Measurements from ENCODE around the gene MEGF11. TPM values are rescaled to one million over a fixed set of nuclear protein-coding genes. Genes with fewer than 3 reads are reported as not detected.

The MEGF11 gene
- total RNA-seq, 1 experiment from 2014 or later: 0.09 TPM

DNA sequence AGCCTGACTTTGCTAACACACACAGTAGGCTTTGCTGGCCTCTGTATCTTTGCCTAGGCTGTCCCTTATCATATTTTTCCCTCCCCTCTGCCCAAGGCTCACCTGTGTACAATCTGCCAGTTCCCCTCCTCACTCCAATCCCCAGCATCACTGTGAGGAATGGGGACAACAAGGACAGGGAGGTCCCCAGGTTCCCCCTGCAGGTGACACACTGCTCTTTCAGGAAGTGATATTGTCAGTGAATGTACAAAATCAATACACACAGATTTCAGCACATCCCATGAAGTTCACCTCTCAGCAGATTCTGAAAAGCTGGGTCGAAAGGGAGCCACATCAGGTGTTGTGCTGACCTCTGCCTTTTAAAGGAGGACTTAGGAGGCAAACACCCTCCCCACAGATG, 206.8 kb downstream of the MEGF11 start:
- intact Hi-C loops (cut with micrococcal nuclease; ENCODE audit: unreplicated experiment): loop anchor here (1.0 to 5.0 kb wide), 2 partner anchors 65 to 129 kb away; no protein-coding TSS in a partner anchor
- CTCF ChIA-PET: interaction anchor here (0.8 kb wide), 1 partner anchor 130 kb away, joined by 3 read pairs; no protein-coding TSS in a partner anchor
- Mint-ChIP-seq H3K27ac (ENCODE audit: unreplicated experiment) (no peak overlapping the region), H3K36me3 (ENCODE audit: insufficient read depth, unreplicated experiment) (no peaks in the 10 kb centered on the region), H3K4me1 (ENCODE audit: low read depth, unreplicated experiment) (no peaks in the 10 kb centered on the region), H3K4me3 (ENCODE audit: low read depth, unreplicated experiment) (no peak overlapping the region), H3K27me3 (ENCODE audit: unreplicated experiment) (peaks cover 14% of the 10 kb centered on the region), H3K9me3 (ENCODE audit: low read depth, unreplicated experiment) (no peaks in the 10 kb centered on the region)
- BruUV-seq (replicated peaks): no TSS peak
- TF ChIP-seq, protein P1, sequence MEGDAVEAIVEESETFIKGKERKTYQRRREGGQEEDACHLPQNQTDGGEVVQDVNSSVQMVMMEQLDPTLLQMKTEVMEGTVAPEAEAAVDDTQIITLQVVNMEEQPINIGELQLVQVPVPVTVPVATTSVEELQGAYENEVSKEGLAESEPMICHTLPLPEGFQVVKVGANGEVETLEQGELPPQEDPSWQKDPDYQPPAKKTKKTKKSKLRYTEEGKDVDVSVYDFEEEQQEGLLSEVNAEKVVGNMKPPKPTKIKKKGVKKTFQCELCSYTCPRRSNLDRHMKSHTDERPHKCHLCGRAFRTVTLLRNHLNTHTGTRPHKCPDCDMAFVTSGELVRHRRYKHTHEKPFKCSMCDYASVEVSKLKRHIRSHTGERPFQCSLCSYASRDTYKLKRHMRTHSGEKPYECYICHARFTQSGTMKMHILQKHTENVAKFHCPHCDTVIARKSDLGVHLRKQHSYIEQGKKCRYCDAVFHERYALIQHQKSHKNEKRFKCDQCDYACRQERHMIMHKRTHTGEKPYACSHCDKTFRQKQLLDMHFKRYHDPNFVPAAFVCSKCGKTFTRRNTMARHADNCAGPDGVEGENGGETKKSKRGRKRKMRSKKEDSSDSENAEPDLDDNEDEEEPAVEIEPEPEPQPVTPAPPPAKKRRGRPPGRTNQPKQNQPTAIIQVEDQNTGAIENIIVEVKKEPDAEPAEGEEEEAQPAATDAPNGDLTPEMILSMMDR (IDR thresholded peaks at IDR 0.05; ENCODE audit: unreplicated experiment): peak; percentile 71
- peak; percentile 52 for DNase-seq

DNA sequence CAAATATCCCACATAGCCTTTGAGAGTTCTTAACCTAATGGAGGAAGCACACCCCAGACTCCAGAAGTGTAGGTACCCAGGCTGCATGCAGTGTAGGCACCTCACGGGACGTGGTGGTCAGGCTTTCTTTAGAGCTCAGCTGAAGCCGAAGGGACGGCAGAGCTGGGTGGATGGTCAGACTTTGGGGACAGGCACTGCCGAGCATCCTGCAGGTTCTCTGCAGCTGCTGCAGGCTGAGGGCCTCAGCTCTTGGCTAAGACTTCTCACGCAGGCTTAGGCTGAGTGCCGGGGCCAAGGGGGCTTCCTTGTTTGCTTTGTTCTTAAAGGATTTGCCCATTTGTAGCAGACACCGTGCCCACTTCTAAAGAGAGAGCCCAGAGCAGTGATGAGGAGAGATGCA, 207.2 kb downstream of the MEGF11 start:
- H3K4me3 Mint-ChIP-seq (ENCODE audit: low read depth, unreplicated experiment): no peak overlapping the region
- H3K27ac Mint-ChIP-seq (ENCODE audit: unreplicated experiment): no peak overlapping the region
- DNase-seq: no peak
- no peaks in the 10 kb centered on the region for H3K4me1 Mint-ChIP-seq (ENCODE audit: low read depth, unreplicated experiment)
- H3K27me3 Mint-ChIP-seq (ENCODE audit: unreplicated experiment): peaks cover 14% of the 10 kb centered on the region
- CTCF ChIA-PET: no interaction called here
- intact Hi-C loops (cut with micrococcal nuclease; ENCODE audit: unreplicated experiment): loop anchor here (1.0 to 5.0 kb wide), 2 partner anchors 65 to 129 kb away; no protein-coding TSS in a partner anchor
- H3K36me3 Mint-ChIP-seq (ENCODE audit: insufficient read depth, unreplicated experiment): no peaks in the 10 kb centered on the region
- H3K9me3 Mint-ChIP-seq (ENCODE audit: low read depth, unreplicated experiment): no peaks in the 10 kb centered on the region
- TF ChIP-seq, protein P1 (IDR thresholded peaks at IDR 0.05; ENCODE audit: unreplicated experiment): no peak
- BruUV-seq (replicated peaks): no TSS peak

DNA sequence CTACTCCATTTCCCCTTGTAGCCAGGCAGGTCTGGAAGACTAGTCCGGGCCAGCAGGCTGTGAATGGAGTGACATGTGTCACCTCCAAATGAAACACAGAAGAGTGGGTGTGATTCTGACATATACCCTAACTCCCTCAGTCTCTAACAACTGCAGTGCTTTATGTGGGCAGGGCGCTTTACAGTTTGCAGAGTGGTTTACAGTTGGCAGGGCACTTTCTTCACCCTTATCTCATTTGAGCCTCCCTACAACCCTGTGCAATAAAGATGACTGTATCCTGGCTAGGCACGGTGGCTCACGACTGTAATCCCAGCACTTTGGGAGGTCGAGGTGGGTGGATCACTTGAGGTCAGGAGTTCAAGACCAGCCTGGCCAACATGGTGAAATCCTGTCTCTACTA, 208.0 kb downstream of the MEGF11 start:
- intact Hi-C loops (cut with micrococcal nuclease; ENCODE audit: unreplicated experiment): loop anchor here (5.0 kb wide), 1 partner anchor 128 kb away; no protein-coding TSS in a partner anchor
- no peak for DNase-seq
- Mint-ChIP-seq H3K36me3 (ENCODE audit: insufficient read depth, unreplicated experiment) (no peaks in the 10 kb centered on the region), H3K4me3 (ENCODE audit: low read depth, unreplicated experiment) (no peak overlapping the region), H3K27ac (ENCODE audit: unreplicated experiment) (no peak overlapping the region), H3K27me3 (ENCODE audit: unreplicated experiment) (peaks cover 11% of the 10 kb centered on the region), H3K9me3 (ENCODE audit: low read depth, unreplicated experiment) (no peaks in the 10 kb centered on the region), H3K4me1 (ENCODE audit: low read depth, unreplicated experiment) (no peaks in the 10 kb centered on the region)
- CTCF ChIA-PET: no interaction called here
- BruUV-seq (replicated peaks): no TSS peak
- TF ChIP-seq, protein P1 (IDR thresholded peaks at IDR 0.05; ENCODE audit: unreplicated experiment): no peak

DNA sequence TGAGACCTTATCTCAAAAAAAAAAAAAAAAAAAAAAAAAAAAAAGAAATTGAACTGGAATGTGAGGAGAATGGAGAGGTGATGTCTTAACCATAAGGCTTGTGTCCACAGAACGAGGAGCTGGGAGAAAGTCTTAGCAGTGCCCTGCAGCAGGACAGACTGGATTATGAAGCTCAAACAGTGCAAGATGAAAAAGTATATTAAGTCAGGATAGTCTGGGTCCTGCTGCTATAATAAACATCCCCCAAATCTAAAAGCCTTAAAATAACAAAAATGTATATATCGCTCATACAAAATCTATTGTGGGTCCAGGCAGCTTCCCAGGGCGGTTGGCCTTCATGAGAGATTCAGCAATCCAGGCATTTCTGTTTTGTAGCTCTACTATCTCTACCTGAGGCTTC, 208.7 kb downstream of the MEGF11 start:
- intact Hi-C loops (cut with micrococcal nuclease; ENCODE audit: unreplicated experiment): loop anchor here (5.0 kb wide), 1 partner anchor 128 kb away; no protein-coding TSS in a partner anchor
- CTCF ChIA-PET: interaction anchor here (0.6 kb wide), 1 partner anchor 25 kb away, joined by 3 read pairs; no protein-coding TSS in a partner anchor
- Mint-ChIP-seq H3K9me3 (ENCODE audit: low read depth, unreplicated experiment) (no peaks in the 10 kb centered on the region), H3K27ac (ENCODE audit: unreplicated experiment) (no peak overlapping the region), H3K36me3 (ENCODE audit: insufficient read depth, unreplicated experiment) (no peaks in the 10 kb centered on the region), H3K4me1 (ENCODE audit: low read depth, unreplicated experiment) (no peaks in the 10 kb centered on the region), H3K4me3 (ENCODE audit: low read depth, unreplicated experiment) (no peak overlapping the region), H3K27me3 (ENCODE audit: unreplicated experiment) (peaks cover 4% of the 10 kb centered on the region)
- no TSS peak for BruUV-seq (replicated peaks)
- TF ChIP-seq, protein P1 (IDR thresholded peaks at IDR 0.05; ENCODE audit: unreplicated experiment): no peak
- DNase-seq: no peak
